GM18508 (cell line): ENCODE results near the gene VASN.

Source experiments
- ATAC-seq: cut with Tn5 transposase; IDR thresholded peaks from one replicate; pipeline ENCODE4 v1.9.1; 2021; ENCODE audit warnings: moderate number of reproducible peaks; ENCODE audit not compliant: insufficient read depth, unreplicated experiment

The VASN gene

DNA sequence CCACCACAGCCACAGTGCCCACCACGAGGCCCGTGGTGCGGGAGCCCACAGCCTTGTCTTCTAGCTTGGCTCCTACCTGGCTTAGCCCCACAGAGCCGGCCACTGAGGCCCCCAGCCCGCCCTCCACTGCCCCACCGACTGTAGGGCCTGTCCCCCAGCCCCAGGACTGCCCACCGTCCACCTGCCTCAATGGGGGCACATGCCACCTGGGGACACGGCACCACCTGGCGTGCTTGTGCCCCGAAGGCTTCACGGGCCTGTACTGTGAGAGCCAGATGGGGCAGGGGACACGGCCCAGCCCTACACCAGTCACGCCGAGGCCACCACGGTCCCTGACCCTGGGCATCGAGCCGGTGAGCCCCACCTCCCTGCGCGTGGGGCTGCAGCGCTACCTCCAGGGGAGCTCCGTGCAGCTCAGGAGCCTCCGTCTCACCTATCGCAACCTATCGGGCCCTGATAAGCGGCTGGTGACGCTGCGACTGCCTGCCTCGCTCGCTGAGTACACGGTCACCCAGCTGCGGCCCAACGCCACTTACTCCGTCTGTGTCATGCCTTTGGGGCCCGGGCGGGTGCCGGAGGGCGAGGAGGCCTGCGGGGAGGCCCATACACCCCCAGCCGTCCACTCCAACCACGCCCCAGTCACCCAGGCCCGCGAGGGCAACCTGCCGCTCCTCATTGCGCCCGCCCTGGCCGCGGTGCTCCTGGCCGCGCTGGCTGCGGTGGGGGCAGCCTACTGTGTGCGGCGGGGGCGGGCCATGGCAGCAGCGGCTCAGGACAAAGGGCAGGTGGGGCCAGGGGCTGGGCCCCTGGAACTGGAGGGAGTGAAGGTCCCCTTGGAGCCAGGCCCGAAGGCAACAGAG is 10.5 kb downstream of the VASN start:
- no peak for ATAC-seq

DNA sequence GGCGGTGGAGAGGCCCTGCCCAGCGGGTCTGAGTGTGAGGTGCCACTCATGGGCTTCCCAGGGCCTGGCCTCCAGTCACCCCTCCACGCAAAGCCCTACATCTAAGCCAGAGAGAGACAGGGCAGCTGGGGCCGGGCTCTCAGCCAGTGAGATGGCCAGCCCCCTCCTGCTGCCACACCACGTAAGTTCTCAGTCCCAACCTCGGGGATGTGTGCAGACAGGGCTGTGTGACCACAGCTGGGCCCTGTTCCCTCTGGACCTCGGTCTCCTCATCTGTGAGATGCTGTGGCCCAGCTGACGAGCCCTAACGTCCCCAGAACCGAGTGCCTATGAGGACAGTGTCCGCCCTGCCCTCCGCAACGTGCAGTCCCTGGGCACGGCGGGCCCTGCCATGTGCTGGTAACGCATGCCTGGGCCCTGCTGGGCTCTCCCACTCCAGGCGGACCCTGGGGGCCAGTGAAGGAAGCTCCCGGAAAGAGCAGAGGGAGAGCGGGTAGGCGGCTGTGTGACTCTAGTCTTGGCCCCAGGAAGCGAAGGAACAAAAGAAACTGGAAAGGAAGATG is 11.2 kb downstream of the VASN start:
- ATAC-seq = no peak

DNA sequence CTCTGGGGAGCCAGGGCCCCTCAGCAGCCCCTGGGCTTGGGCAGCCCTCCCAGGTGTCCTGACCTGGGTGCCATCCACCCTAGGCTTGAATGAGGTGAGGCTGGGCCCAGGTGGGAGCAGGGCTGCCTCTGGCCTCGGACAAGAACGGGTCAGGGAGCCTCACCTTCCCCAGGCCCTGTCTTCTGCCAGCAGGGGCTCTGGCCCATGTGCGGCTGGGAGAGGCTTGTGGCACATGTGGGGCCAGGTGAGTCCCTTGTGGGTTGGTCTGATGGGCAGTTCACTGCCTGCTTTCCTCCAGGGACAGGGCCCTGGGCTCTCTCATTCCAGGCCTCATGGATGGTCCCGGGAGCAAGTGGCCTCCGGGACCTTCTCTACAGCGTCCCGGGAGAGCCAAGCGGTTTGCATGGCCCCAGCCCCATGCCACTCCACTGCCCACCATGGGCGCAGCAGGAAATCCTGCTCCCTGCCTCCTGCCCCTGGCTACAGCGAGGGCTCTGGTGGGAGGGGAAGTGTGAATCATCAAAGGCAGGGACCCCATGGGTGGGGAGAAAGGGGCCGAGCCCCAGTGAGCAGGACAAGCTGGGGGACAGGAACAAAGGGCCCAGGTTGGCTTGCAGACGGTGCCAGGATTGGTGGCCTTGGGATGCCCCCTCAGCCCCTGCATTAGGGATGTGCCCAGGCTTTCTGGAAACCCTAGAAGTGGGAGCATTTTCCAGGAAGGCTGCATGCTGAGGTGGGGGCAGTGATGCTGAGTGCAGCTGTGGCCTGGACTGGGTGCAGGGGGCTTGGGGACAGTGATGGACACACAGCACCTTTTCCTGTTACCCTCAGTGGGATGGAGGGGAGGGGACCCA is 12.2 kb downstream of the VASN start:
- ATAC-seq = no peak

DNA sequence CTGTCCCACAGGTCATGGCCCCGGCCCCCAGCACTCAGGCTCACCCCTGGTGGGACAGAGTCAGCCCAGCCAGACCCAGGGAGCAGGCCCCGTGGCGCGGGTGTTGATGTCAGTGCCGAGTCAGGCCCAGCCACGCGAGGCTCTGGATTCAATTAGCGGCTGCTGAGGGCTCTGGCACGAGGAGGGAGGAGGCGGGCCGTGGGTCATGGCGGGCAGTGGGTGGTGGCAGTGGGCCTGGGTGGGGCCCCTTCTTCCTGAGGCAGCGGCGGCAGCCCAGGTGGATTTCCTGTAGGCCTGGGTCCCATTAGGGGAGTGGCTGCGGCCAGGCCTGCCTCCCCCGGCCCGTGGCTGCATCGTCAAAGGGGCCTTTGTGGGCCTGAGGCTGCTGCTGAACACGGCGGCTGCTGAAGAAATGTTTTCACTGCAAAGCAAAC is 12.9 kb downstream of the VASN start:
- no peak for ATAC-seq

DNA sequence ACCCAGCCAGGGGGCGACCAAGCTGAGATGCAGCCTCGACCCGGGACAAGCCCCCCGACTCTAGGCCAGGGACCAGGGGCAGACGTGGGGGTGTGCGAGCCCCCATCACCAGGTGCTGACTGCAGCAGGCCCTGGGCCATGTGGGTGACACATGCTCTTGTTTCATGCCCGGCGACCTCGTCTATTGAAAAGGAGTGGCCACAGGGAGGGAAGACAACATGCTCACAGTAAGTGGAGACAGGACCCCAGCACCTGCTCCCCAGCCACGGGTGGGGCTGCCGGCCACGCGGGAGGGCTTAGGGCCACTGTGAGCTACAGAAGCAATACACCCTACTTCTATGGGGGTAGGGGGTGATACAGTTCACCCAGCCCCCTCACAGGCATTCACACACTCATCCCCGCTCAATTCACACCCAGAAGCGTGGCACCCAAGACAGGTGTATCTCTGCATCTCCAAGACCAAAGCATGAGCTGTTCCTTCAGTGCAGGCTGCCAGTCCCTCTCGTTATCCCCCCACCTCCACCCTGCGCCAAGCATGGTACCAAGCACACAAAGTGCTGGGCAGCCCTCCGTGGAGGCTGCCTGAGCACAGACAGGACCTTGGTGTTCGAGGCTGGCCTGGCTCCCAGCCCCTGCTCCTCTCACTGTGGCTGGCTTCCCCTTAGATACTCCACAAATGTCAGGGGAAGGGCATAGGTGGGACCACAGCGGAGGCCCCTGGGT is 13.6 kb downstream of the VASN start:
- ATAC-seq = no peak

DNA sequence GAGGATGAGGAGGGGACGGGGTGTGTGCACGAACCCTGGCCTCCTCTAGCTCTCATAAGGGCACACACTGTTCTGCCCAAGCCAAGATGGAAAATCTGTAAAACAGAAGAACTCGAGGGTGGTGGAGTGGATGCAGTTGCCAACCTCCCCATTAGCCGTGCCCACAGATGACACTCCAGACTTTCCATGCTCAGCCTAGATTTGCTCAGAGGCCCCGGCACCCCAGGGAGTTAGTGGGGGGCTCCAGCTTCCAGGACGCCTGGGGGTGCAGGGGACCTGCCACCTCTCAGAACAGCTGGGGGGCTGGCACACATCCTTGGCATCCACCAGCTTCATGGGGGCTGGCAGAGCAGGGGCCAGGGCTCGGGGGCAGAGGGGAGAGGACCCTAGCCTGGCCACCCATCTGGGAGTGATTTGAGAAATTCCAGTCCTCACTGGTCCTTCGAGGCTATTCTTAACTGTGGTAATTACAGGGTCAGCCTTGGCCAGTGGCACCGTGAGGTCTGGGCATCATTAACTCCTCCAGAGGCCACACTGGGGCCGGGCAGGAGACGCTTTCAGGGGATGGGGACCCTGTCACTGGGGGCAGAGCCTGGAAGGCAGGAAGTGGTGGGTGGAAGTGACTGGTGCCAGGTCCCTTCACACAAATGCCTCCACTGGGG is 14.3 kb downstream of the VASN start:
- ATAC-seq = no peak

DNA sequence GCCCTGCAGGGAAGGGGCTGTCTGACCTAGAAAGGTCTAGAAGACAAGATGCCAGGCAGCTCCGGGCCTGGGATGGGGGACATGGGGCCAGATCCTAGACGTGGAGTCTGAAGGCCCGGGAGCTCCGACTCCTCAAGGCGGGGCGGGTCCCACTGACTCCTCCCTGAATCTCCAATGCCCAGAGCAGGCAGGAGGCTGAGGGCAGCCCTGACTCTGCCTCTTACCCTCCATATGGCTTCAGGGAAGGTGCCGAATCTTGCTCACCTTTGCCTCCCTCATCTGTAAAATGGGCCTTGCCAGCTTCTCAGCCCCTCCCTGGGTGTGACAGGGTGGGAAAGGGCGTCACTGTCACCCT is 14.8 kb downstream of the VASN start:
- ATAC-seq = no peak

DNA sequence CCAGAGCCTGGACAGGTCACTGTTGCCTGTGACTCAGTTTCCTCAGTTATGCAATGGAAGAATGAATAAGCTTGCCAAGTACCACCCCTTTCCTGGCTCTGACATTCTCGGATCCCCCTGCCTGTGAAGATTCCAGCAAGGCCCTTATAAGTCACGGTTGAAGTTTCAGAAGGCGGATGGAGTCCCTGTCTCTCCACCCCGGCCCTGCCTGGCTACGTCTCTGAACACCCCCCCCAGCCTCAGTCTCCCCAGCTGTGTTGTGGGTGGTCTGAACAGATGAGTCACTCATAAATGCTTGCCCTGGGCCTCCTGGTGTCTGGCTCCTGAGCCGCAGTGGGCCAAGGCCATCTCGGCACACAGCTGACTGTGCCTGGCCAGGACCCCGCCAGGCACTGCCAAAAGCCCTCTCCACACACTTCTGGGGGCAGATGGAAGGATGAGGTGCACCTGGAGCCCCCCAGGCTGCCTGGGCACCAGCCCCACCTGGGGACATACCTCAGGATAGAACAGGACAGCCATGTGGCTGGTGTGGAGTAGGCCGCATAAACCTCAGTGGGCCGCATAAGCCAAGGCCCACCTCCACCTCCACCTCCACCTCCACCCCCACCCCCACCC is 15.4 kb downstream of the VASN start:
- no peak for ATAC-seq

DNA sequence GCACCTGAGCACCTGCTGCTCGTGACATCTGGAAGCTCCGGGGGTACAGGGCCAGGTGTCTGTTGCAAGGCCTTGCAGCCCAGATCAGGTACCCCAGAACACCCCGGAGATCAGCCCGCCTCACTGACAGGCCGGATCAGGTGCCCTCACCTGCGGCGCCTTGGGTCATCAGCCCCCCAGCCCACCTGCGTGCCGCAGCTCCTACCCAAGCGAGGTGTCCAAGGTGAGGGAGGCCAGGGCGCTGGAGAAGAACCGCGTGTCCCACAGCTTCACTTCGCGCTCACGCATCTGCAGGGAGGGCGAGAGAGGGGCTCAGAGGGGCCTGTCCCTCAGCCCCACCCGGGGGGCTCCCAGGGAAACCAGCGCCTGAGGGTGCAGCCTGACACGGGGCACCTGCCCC is 16.1 kb downstream of the VASN start:
- ATAC-seq = no peak

DNA sequence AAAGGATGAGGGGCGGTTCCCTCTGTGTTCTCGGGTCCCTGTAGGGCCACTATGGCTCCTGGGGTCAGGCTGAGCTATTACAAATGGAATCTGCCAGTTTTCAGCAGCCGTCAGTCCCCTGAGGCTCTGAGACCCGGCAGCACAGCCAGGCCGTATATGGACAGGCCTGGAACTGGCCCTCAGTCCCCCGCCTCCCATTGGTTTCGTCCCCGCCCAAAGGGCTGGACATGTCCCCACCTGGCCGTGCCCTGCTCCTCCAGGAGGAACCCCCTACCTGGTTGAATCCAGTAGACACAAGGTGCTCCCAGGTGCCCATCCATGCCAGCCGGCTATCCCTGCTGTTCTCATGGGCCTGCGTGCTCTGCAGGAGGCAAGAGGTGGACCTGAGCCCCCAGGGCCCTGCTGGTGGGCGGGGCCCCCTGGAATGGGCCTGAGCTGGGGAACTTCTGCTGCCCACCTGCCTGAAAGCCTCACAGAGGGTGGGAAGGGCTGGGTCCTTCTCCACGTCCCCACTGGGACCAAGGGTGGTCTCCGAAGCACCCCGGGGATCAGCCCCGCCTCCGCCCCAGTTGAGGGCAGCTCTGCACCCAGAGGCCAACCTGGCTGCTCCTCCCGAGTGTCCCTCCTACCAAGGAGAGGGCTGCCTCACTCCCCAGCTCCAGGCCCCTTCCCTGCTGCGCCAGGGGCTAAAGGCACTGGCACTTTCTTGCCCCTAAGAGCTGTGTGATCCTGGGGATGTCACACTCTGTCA is 16.8 kb downstream of the VASN start:
- ATAC-seq = no peak

DNA sequence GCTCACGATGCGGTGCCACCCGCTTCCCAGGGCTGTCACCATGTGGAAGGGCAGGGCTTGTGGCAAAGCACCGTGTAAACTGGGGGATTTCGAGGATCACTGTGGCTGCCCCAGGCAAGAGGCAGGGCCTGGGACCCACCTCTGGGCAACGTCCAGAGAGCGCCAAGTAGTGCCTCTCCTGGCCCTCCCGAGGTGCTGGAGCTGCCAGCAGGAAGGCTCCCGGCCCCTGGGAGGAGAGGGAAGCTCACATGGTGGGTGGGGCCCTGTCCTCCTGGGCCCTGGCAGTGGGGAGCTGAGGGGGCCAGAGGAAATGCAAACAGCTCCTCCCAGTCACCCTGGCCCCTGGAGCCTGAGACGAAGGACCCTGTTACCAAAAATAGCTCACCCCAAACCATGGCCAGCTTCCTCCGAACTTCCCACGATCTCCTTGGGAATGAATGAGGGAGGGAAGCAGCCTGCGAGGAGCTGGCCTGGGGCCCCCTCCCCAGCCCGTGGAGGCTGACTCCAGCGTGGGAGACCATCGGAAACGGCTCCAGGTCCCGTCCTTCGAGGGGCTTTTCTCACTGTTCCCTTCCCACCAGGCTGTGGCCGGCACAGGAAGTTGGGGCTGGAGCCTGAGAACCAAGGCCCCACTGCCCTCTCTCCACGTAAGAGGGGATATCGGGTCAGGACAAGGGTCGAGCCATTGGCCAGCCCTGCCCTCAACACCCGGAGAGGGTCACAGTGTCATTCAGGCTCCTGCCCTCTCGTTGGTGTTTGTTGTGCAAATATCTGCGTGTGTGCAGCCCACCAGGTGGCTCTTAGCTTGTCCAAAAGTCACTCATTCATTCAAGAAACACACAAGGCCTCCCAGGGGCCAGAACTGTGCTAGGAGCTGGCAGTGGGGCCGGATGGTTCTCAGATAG is 17.7 kb downstream of the VASN start:
- no peak for ATAC-seq

DNA sequence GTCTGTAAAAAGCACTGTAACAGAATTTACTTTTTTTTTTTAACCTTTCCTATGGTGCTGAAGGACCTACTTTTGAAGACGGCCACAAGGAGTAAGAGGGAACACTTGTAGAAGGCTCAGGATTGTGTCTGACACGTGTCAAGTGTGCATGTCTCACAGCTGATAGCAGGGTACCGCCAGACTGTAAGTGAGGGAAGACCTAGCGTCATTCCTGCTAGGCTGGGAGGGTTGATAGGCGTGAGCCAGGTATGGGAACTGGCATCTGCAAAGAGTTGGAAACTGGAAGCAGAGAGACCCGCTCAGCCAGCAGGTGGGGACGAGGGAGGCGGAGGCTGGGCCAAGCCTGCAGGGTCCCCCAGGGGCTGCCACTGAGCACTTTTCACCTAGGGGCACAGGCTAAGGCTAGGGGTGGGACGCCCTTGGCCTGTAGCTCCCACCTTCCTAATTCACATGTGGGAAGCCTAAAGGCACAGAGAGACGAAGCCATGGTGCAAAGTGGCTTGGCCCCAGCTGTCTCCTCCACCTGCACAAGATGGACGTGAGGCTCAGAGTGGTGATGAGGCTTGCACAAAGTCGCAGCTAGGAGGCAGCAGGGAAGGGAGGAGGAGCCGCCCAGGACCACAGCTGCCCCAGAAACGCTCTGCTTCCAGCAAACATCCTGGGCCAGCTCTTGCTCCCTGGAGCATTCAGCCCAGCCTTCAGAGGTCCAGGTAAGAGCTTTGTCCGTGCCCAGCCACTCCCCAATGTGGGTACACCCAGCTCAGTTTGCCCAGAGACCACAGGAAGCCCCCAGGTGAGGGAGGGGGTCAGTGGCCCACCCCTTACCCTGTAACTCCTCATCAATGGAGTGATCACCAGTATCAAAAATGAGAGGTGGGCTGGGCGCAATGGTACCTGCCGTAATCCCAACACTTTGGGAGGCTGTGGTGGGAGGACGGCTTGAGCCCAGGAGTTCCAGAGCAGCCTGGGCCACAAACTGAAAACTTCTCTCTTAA is 18.9 kb downstream of the VASN start:
- ATAC-seq = no peak

DNA sequence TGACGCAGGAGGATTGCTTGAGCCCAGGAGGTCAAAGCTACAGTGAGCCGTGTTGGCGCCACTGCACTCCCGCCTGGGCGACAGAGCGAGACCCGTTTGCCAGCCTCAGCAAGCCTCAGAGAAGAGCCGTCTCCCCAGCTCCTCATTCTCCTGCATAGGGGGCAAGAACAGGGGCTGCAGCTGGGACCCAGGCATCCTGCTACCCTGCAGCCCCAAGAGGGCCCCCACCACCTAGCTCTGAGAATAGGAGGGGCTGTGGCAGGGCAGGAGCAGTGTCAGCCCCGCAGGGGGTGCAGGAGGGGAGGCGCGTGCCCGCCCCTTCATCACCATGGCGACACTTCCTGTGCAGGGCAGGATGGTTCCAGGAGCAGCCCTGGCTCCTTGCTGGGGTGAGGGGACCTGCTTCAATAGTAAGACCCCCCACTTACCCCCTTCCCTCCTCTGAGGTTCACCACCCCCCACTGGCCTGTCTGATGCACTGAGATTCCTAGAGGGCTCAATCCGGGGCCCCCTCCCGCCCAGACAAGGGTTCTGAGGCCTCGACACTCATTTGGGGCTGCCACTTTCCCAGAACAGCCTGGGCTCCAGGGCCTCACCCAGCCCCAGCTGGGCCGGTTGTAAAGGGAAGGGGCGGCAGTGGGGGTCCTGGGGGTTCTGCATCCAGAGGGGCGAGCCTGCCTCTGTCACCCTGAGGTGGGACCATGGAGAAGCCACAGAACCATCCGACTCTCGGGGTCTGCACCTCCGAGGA is 20.2 kb downstream of the VASN start:
- no peak for ATAC-seq

DNA sequence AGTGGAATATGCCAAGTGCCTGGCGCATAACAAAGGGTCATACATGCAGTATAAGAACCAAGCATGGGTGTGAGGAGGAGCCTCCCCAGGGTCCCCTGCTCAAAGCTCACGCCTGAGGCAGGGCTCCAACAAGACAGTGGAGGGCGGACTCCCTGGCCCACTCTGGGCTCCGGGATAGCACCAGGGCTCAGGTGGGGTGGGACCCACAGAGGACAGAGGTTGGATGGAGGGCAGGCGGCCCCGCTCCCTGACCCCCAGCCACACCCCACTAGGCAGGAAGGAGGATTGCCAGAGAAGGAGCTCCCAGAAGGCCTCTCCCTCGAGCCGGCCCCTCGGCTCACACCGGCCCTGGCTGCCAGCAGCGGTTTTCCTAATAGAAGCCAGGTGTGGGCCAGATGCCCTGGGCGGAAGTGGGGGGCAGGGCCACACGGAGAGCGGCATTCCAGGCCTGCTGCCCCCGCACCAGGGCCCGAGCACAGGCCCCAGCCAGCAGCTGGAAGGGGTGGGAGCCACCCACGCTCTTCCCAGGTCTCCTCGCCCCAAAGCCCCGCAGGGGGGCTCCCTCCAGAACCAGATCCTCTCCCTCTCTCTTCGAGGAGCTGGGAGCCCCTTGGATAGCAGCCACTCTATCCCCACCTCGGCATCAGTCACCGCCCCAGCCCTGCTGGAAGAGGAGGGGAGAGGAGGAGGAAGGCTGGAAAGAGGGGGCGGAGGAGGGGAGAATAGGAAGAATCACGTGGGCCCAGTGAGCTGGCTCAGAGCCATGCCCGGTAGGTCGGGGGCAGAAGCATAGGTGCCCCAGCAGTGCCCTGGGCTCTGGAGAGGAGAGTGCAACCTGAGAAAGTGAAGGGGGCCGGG is 21.0 kb downstream of the VASN start:
- ATAC-seq = no peak

DNA sequence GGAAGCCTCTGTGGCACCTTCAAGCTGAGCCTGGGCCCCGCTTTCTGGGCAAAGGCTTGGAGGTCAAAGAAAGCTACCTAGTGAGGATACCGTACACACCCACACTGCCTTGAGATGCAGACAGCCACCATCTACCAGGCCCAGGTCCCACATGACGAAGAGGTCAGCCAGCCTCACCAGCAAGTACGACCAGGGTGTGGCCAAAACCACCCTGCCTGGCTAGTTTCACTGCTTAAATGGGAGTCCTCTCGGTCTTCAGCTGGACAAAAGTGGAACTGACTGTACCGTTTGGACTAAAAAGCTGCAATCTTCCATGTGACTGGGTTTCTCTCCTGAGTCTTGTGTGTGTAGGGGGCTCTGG is 21.6 kb downstream of the VASN start:
- ATAC-seq = no peak
